ENCODE data around the gene MPHOSPH10. TPM values are rescaled to one million over a fixed set of nuclear protein-coding genes. Genes with fewer than 3 reads are reported as not detected.
A peak's percentile ranks its signal among the peaks of the same experiment; 100 is the strongest.
"Not testable (repeated sequence)": the region's sequence is repeated elsewhere in the genome, so short reads cannot be mapped to it uniquely, and the experiment has no call there.

Gene MPHOSPH10
- total RNA-seq, 1 experiment from 2014 or later: 71.0 TPM

DNA sequence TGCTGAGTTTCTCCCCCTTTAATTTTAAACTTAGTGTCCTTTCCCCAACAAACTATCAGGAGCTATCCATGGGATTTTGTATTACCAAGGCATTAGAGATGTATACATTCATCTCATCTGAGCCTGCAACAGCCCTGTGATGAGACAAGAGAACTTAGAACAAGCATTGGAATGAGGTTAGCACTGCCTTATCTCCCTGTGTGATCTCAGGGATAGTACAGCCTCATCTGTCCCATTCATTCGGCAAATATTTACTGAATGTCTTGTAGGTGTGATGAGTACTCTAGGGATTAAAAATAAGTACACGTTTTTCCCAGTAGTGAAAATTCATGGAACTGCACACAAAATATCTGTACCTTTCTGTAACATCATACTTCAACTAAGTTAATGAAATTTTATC, 50.9 kb downstream of the MPHOSPH10 start:
- no peaks in the 10 kb centered on the region for H3K36me3 ChIP-seq
- H3K4me1 ChIP-seq: no peaks in the 10 kb centered on the region
- no peak overlapping the region for H3K4me3 ChIP-seq
- no peak for DNase-seq
- H3K27ac ChIP-seq: no peak overlapping the region
- no peaks in the 10 kb centered on the region for H3K27me3 ChIP-seq
- no peaks in the 10 kb centered on the region for H3K9me3 ChIP-seq (replicated peaks)

DNA sequence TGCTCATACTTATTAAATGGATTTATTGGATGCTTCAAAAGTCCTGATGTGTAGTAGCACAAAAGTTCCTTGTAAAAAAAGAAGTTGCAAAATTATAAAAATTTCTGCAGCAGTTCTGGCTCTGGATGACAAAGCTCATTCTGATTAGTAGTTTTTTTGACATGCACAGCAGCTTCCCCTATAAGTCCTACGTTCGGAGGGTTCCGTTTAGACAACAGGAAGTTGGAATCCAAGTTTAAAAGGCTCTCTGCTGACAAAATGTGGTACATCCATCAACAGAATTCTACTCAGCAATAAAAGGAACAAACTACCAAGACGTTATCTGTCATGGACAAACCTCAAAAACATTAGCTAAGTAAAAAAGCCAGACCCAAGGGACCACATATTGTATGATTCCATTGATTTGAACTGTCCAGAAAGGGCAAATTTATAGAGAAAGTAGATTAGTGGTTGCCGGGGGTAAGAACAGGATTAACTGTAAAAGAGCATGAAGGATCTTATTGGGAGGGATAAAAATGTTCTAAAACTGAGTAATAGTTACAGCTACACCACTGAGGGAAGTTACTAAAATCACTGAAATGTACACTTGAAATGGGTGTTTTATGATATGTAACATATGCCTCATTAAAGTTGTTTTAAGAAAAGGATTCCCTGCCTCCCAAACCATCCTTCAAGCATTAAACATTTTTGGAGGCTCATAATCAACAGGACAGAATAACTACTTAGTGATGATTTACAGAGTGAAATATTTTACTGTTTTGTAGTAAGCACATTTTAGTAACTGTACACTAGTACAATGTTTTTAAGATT, 53.1 kb downstream of the MPHOSPH10 start:
- H3K27me3 ChIP-seq; H3K4me1 ChIP-seq; H3K9me3 ChIP-seq (replicated peaks); H3K27ac ChIP-seq; DNase-seq; H3K4me3 ChIP-seq; H3K36me3 ChIP-seq: not testable (repeated sequence)

GRCh38 chr2:71186973-71187372, 56.5 kb downstream of the MPHOSPH10 start:
- H3K4me3 ChIP-seq: no peak overlapping the region
- no peaks in the 10 kb centered on the region for H3K27me3 ChIP-seq
- no peak overlapping the region for H3K27ac ChIP-seq
- no peaks in the 10 kb centered on the region for H3K36me3 ChIP-seq
- no peak for DNase-seq
- H3K4me1 ChIP-seq: no peaks in the 10 kb centered on the region
- H3K9me3 ChIP-seq (replicated peaks): no peaks in the 10 kb centered on the region

DNA sequence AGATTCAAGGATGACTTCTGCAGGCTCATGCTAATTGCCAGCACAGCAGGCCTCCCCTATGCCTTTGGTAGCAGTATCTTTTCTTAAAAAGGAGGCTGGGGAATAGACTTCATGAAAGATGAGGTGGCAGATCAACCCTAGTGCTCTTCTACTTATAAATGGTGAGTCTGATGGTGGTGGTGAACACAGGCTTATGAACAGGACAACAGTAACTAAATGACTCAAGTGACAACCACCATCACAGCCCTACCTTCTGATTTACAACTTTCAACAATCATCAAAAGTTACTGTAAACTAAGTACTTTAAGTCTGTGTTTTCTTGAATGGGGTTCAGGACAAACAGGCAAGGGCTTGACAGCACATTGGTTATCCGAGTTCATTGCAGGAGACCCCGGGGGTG, 57.2 kb downstream of the MPHOSPH10 start:
- no peak for DNase-seq
- H3K9me3 ChIP-seq (replicated peaks): no peaks in the 10 kb centered on the region
- no peak overlapping the region for H3K4me3 ChIP-seq

DNA sequence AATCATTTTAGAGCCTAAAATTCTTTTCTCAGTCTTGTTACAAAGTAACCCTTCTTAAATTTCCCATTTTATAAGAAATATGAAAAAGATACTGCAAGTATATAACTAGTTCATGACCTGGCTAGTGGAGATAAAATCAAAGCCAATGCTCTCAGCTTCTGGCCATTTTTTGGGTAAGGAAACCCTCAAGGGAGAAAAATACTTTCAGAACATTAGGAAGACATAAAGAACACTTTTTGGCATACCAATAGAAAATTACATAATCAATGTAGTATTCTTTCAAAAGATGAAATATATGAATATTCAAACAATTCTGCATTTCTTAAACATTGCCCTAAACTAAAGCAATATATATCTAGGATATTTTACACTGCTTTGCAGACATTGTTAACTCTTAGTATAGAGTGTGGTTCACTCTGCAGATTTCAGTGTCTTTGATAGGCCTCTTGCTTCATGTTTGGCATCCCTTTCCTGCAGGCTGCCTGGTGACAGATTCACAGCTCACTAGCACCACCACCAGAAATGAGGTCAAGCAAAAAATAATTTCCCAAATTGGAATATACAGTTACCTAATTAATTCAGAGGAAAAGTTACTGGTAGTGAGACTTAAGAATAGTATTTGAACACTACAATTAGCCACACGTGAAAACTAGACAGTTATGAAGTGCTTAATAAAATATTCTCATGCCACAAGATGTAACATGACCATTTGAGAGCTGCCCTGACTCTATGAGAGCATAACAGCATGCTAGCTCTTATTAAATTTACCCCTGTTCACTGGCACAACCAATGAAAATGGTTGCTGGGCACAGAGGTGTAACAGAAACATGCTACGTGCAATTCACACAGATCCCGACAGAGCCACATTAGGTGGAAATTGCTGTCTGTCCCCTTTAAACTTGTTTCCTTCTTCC, 60.5 kb downstream of the MPHOSPH10 start:
- no peaks in the 10 kb centered on the region for H3K36me3 ChIP-seq
- no peaks in the 10 kb centered on the region for H3K4me1 ChIP-seq
- no peaks in the 10 kb centered on the region for H3K27me3 ChIP-seq
- no peak overlapping the region for H3K27ac ChIP-seq
- H3K9me3 ChIP-seq (replicated peaks): no peaks in the 10 kb centered on the region
- peak in 1 of 2 experiments; percentile 31 for DNase-seq
- H3K4me3 ChIP-seq: no peak overlapping the region

More for the DNA sequence above, 57.2 kb downstream of the MPHOSPH10 start:
- H3K27me3 ChIP-seq: no peaks in the 10 kb centered on the region
- no peak overlapping the region for H3K27ac ChIP-seq
- no peaks in the 10 kb centered on the region for H3K4me1 ChIP-seq
- H3K36me3 ChIP-seq: no peaks in the 10 kb centered on the region

GRCh38 chr2:71191570-71191943, 61.1 kb downstream of the MPHOSPH10 start:
- Histone ChIP-seq H3K4me3 (no peak overlapping the region), H3K36me3 (no peaks in the 10 kb centered on the region), H3K4me1 (no peaks in the 10 kb centered on the region), H3K9me3 (replicated peaks) (no peaks in the 10 kb centered on the region), H3K27me3 (no peaks in the 10 kb centered on the region), H3K27ac (no peak overlapping the region)
- no peak for DNase-seq

Other genes with a start within 250 kb of the MPHOSPH10 start
- gene VAX2, start 230.1 kb upstream of the MPHOSPH10 start, total RNA-seq (2014; rRNA removed; shearing (Covaris generic)): 7.3 and 9.2 TPM in 2 replicates
- gene ATP6V1B1, start 194.7 kb upstream of the MPHOSPH10 start, total RNA-seq (2014; rRNA removed; shearing (Covaris generic)): 1.6 and 2.0 TPM in 2 replicates
- gene ANKRD53, start 152.0 kb upstream of the MPHOSPH10 start, total RNA-seq (2014; rRNA removed; shearing (Covaris generic)): 0.36 TPM in 1 of 2 replicates, not detected in the other
- gene TEX261, start 135.8 kb upstream of the MPHOSPH10 start, total RNA-seq (2014; rRNA removed; shearing (Covaris generic)): 85.3 and 90.9 TPM in 2 replicates
- gene NAGK, start 62.0 kb upstream of the MPHOSPH10 start, total RNA-seq (2014; rRNA removed; shearing (Covaris generic)): 46.8 and 49.3 TPM in 2 replicates
- gene MCEE, start 405 bp upstream of the MPHOSPH10 start, total RNA-seq (2014; rRNA removed; shearing (Covaris generic)): 11.5 and 12.7 TPM in 2 replicates
- gene PAIP2B, start 96.5 kb downstream of the MPHOSPH10 start, total RNA-seq (2014; rRNA removed; shearing (Covaris generic)): 2.8 and 3.1 TPM in 2 replicates
- 153 and 197 TPM in 2 replicates for gene ZNF638, start 201.1 kb downstream of the MPHOSPH10 start, total RNA-seq (2014; rRNA removed; shearing (Covaris generic))